ENCODE measurements around the gene HSPA4L.

GRCh38 chr4:127843704-127844600 is 61.8 kb downstream of the HSPA4L start:
- TF ChIP-seq CTCF (IDR thresholded peaks at IDR 0.05) (no peak), POLR2A (IDR thresholded peaks at IDR 0.05) (no peak), POLR2AphosphoS5 (IDR thresholded peaks at IDR 0.05) (no peak), EP300 (IDR thresholded peaks at IDR 0.05; ENCODE audit: low read depth) (no peak)
